ENCODE results near the gene HSPA14. TPM values are rescaled to one million over a fixed set of nuclear protein-coding genes. Genes with fewer than 3 reads are reported as not detected.

The HSPA14 gene
- total and polyA plus RNA-seq, 2 of the 8 experiments (the other 6 are each of a cell fraction or from before 2014, with no cell fraction given), result 20.5 to 36.4 TPM

- Histone ChIP-seq H3K4ac (replicated peaks; ENCODE audit: insufficient read length, low read depth, low read length) (no peak overlapping the region), H2AK5ac (ENCODE audit: low read depth, low read length) (no peak overlapping the region), H4K5ac (ENCODE audit: insufficient read length, low read depth, low read length) (no peak overlapping the region), H3K23me2 (ENCODE audit: low read depth, low read length) (no peaks in the 10 kb centered on the region), H3K27me3 (replicated peaks in 1 of 4; ENCODE audit: control insufficient read depth in 3 of 4, extremely low read depth in 1 of 4, insufficient read depth in 3 of 4, low read length in 3 of 4) (no peaks in the 10 kb centered on the region), H3K4me1 (replicated peaks in 1 of 4; ENCODE audit: control insufficient read depth in 3 of 4, insufficient read depth in 4 of 4, low read length in 3 of 4) (no peaks in the 10 kb centered on the region), H3K9ac (replicated peaks in 1 of 4; ENCODE audit: extremely low read depth in 1 of 4, low read depth in 3 of 4, low read length in 3 of 4) (no peak overlapping the region), H3K79me2 (ENCODE audit: control insufficient read depth in 1 of 2, insufficient read depth in 2 of 2, low read length in 2 of 2) (no peaks in the 10 kb centered on the region), H2BK15ac (ENCODE audit: low read length) (no peak overlapping the region), H2AFZ (ENCODE audit: low read length) (no peak overlapping the region), H2BK5ac (ENCODE audit: low read depth, low read length) (no peak overlapping the region), H2BK120ac (replicated peaks; ENCODE audit: low read depth, low read length) (no peak overlapping the region), H3K9me3 (ENCODE audit: insufficient read depth in 2 of 2, low read depth in 1 of 2, low read length in 1 of 2) (peaks cover 3 to 5% of the 10 kb centered on the region in 2 experiments; a peak in 2 of 4 replicates), H3K14ac (ENCODE audit: insufficient read length) (no peak overlapping the region), H3K4me2 (ENCODE audit: insufficient read depth in 1 of 2, low read depth in 2 of 2, low read length in 2 of 2) (no peak overlapping the region), H3K79me1 (ENCODE audit: low read depth, low read length) (no peaks in the 10 kb centered on the region), H3K18ac (ENCODE audit: extremely low read depth, low read length) (no peak overlapping the region), H3K36me3 (ENCODE audit: control insufficient read depth in 2 of 4, insufficient read depth in 4 of 4, low read length in 3 of 4) (peaks cover 0 to 87% (median 47%) of the 10 kb centered on the region in 4 experiments; a peak in 7 of 8 replicates), H2BK20ac (ENCODE audit: low read length) (no peak overlapping the region), H4K91ac (replicated peaks; ENCODE audit: insufficient read length, low read length) (no peak overlapping the region), H3K4me3 (ENCODE audit: extremely low read depth in 1 of 4, insufficient read depth in 2 of 4, low read depth in 3 of 4, low read length in 4 of 4) (no peak overlapping the region), H2BK12ac (ENCODE audit: low read depth, low read length) (no peak overlapping the region), H3K23ac (ENCODE audit: insufficient read length) (no peak overlapping the region), H3K27ac (ENCODE audit: low read depth, low read length) (no peak overlapping the region), H4K20me1 (replicated peaks in 1 of 2; ENCODE audit: control insufficient read depth in 1 of 2, insufficient read depth in 2 of 2, low read length in 2 of 2) (no peaks in the 10 kb centered on the region), H3K56ac (replicated peaks; ENCODE audit: insufficient read length, low read depth, low read length) (no peak overlapping the region), H4K8ac (ENCODE audit: extremely low read depth, insufficient read depth, low read length) (no peak overlapping the region)
- ChIA-PET POLR2A (ENCODE audit: partially characterized antibody) (interaction anchor here (0.6 kb wide), 1 partner anchor 108 kb away, joined by 3 read pairs; no protein-coding TSS in a partner anchor), CTCF (ENCODE audit: partially characterized antibody) (interaction anchor here (1.1 kb wide), 1 partner anchor 18 kb away, joined by 3 read pairs; no protein-coding TSS in a partner anchor)
- 95% methylated on average over 2 of the region's 2 CpGs; no CpG with 5 or more reads in 1 of the 2 experiments for WGBS, 2 experiments (ENCODE audit: extremely low coverage in 1 of 2, insufficient coverage in 1 of 2, insufficient read length in 1 of 2, insufficient replicate concordance in 2 of 2, low coverage in 1 of 2, low lambda C conversion rate in 2 of 2, missing lambda C conversion rate in 1 of 2)
- FAIRE-seq (no peak), DNase-seq (ENCODE audit: low read depth in 1 of 2, low spot score in 2 of 2) (no peak)
- TF ChIP-seq JUN (IDR thresholded peaks at IDR 0.05; ENCODE audit: low read depth, low read length) (no peak), NANOG (IDR thresholded peaks at IDR 0.05; ENCODE audit: insufficient read depth, low read depth, low read length, poor library complexity, severe bottlenecking) (no peak), RNF2 (IDR thresholded peaks at IDR 0.05; ENCODE audit: borderline replicate concordance, low read depth, low read length, missing control alignments, poor library complexity, severe bottlenecking) (no peak), EGR1 (IDR thresholded peaks at IDR 0.05; ENCODE audit: borderline replicate concordance, low read depth, low read length) (no peak), POLR2A (IDR thresholded peaks at IDR 0.05; ENCODE audit: control extremely low read depth in 1 of 2, low read depth in 2 of 2, low read length in 2 of 2) (0 out of 3 replicates have a peak, but pooled peaks of 1 of the 2 experiments have one; percentile 27), MAFK (IDR thresholded peaks at IDR 0.05; ENCODE audit: low read depth, low read length) (no peak)
Measured at GRCh38 chr10:14906765-14907164, 68.7 kb downstream of the HSPA14 start.

Data from H1 (cell line).